KMS-11 (cell line): ENCODE measurements around the gene ZMYND8.
"Not testable (repeated sequence)": the region's sequence is repeated elsewhere in the genome, so short reads cannot be mapped to it uniquely, and the experiment has no call there.

Experiments used
- H2AFZ ChIP-seq: fragments of 200-600 bp; sonication (generic); 2 replicates; pipeline ENCODE4 v1.6.1; 2016; ENCODE audit warnings: antibody characterized with exemption, mixed run types, low read depth
- H3K27ac ChIP-seq: fragments of 200-600 bp; sonication (generic); 2 replicates; pipeline ENCODE4 v1.6.1; 2016; ENCODE audit warnings: mild to moderate bottlenecking, mixed run types
- H3K27me3 ChIP-seq: fragments of 200-600 bp; sonication (generic); 2 replicates; pipeline ENCODE4 v1.6.1; 2017; ENCODE audit warnings: mild to moderate bottlenecking, low read depth, mixed run types, moderate library complexity; ENCODE audit not compliant: insufficient read depth
- H3K36me3 ChIP-seq: fragments of 200-600 bp; sonication (generic); 2 replicates; pipeline ENCODE4 v1.6.1; 2017; ENCODE audit warnings: mild to moderate bottlenecking, mixed run types; ENCODE audit not compliant: insufficient read depth
- H3K4me1 ChIP-seq: fragments of 200-600 bp; sonication (generic); 2 replicates; pipeline ENCODE4 v1.6.1; 2016; ENCODE audit warnings: mild to moderate bottlenecking, low read depth, mixed run types; ENCODE audit not compliant: poor library complexity, severe bottlenecking
- H3K4me2 ChIP-seq: fragments of 200-600 bp; sonication (generic); 2 replicates; pipeline ENCODE4 v1.7.0; 2016; ENCODE audit warnings: mild to moderate bottlenecking, mixed run types
- H3K4me3 ChIP-seq: fragments of 200-600 bp; sonication (generic); IDR thresholded peaks from 2 replicates; pipeline ENCODE4 v1.6.1; 2017; ENCODE audit warnings: low read depth, low read length, mixed read lengths; ENCODE audit not compliant: insufficient read depth
- H3K79me2 ChIP-seq: fragments of 200-600 bp; sonication (generic); 2 replicates; pipeline ENCODE4 v1.6.1; 2016; ENCODE audit warnings: low read depth, mixed run types; ENCODE audit not compliant: insufficient read depth
- H3K9ac ChIP-seq: fragments of 200-600 bp; sonication (generic); 2 replicates; pipeline ENCODE4 v1.6.1; 2016; ENCODE audit warnings: mild to moderate bottlenecking, mixed run types
- H4K20me1 ChIP-seq: fragments of 200-600 bp; sonication (generic); 2 replicates; pipeline ENCODE4 v1.6.1; 2016; ENCODE audit warnings: mild to moderate bottlenecking, mixed run types; ENCODE audit not compliant: insufficient read depth
- CTCF ChIP-seq: fragments of 200-600 bp; sonication (generic); conservative IDR thresholded peaks from 2 replicates; pipeline ENCODE4 v1.6.1; 2017; ENCODE audit warnings: low read depth, mild to moderate bottlenecking, antibody characterized with exemption, low read length, moderate library complexity, mixed read lengths

The ZMYND8 gene

GRCh38 chr20:47379433-47380150 is 23.1 kb upstream of the ZMYND8 start:
- H3K36me3 ChIP-seq: no peaks in the 10 kb centered on the region
- H3K4me3 ChIP-seq: no peak overlapping the region
- H3K4me1 ChIP-seq: peaks cover 8% of the 10 kb centered on the region
- no peak overlapping the region for H3K27ac ChIP-seq
- H3K27me3 ChIP-seq: no peaks in the 10 kb centered on the region
- H3K9ac ChIP-seq: no peak overlapping the region
- H2AFZ ChIP-seq: no peak overlapping the region
- H3K4me2 ChIP-seq: no peak overlapping the region
- no peaks in the 10 kb centered on the region for H4K20me1 ChIP-seq
- TF ChIP-seq CTCF: no peak
- H3K79me2 ChIP-seq: no peaks in the 10 kb centered on the region

- H3K9ac ChIP-seq: no peak overlapping the region
- no peak overlapping the region for H3K27ac ChIP-seq
- H3K4me3 ChIP-seq: no peak overlapping the region
- no peaks in the 10 kb centered on the region for H3K79me2 ChIP-seq
- H3K4me2 ChIP-seq: no peak overlapping the region
- no peaks in the 10 kb centered on the region for H3K4me1 ChIP-seq
- no peak for TF ChIP-seq CTCF
- no peak overlapping the region for H2AFZ ChIP-seq
- no peaks in the 10 kb centered on the region for H3K36me3 ChIP-seq
- H4K20me1 ChIP-seq: no peaks in the 10 kb centered on the region
- H3K27me3 ChIP-seq: no peaks in the 10 kb centered on the region
These were observed 20.7 kb upstream of the ZMYND8 start for GRCh38 chr20:47377122-47377722.

DNA sequence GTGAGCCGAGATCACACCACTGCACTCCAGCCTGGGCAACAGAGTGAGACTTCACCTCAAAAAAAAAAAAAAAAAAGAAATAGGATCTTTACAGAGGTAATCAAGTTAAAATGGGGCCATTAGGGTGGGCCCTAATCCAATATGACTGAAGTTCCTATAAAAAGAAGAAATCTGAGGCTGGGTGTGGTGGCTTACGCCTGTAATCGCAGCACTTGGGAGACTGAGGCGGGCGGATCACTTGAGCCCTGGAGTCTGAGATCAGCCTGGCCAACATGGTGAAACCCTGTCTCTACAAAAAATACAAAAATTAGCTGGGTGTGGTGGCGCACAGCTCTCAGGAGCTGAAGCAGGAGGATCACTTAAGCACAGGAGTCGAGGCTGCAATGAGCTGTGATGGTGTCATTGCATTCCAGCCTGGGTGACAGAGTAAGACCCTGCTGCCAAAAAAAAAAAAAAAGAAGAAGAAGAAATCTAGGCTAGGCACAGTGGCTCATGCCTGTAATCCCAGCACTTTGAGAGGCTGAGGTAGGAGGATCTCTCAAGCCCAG is 19.7 kb upstream of the ZMYND8 start:
- H3K4me1 ChIP-seq, H4K20me1 ChIP-seq, H3K9ac ChIP-seq, H3K27me3 ChIP-seq, H3K4me3 ChIP-seq, H3K79me2 ChIP-seq, H3K4me2 ChIP-seq, H2AFZ ChIP-seq, H3K36me3 ChIP-seq, H3K27ac ChIP-seq: not testable (repeated sequence)

DNA sequence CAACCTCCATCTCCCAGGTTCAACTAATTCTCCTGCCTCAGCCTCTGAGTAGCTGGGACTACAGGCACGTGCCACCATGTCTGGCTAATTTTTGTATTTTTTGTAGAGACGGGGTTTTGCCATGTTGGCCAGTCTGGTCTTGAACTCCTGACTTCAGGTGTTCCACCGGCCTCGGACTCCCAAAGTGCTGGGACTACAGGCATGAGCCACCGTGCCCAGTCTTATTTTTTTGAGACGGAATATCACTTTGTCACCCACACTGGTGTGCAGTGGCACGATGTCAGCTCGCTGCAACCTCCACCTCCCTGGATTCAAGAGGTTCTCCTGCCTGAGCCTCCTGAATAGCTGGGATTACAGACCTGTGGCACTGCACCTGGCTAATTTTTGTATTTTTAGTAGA is 17.6 kb upstream of the ZMYND8 start:
- not testable (repeated sequence) for H3K4me2 ChIP-seq, H3K36me3 ChIP-seq, H3K4me1 ChIP-seq, H2AFZ ChIP-seq, H3K79me2 ChIP-seq, H3K9ac ChIP-seq, H4K20me1 ChIP-seq, H3K27me3 ChIP-seq, H3K4me3 ChIP-seq, H3K27ac ChIP-seq

GRCh38 chr20:47373206-47373733 is 16.8 kb upstream of the ZMYND8 start:
- Histone ChIP-seq H3K9ac (no peak overlapping the region), H3K27me3 (no peaks in the 10 kb centered on the region), H4K20me1 (no peaks in the 10 kb centered on the region), H3K79me2 (no peaks in the 10 kb centered on the region), H3K36me3 (no peaks in the 10 kb centered on the region), H3K27ac (no peak overlapping the region), H3K4me1 (no peaks in the 10 kb centered on the region), H3K4me2 (no peak overlapping the region), H3K4me3 (no peak overlapping the region), H2AFZ (no peak overlapping the region)
- no peak for TF ChIP-seq CTCF
